ENCODE results near the gene WASHC4.

DNA sequence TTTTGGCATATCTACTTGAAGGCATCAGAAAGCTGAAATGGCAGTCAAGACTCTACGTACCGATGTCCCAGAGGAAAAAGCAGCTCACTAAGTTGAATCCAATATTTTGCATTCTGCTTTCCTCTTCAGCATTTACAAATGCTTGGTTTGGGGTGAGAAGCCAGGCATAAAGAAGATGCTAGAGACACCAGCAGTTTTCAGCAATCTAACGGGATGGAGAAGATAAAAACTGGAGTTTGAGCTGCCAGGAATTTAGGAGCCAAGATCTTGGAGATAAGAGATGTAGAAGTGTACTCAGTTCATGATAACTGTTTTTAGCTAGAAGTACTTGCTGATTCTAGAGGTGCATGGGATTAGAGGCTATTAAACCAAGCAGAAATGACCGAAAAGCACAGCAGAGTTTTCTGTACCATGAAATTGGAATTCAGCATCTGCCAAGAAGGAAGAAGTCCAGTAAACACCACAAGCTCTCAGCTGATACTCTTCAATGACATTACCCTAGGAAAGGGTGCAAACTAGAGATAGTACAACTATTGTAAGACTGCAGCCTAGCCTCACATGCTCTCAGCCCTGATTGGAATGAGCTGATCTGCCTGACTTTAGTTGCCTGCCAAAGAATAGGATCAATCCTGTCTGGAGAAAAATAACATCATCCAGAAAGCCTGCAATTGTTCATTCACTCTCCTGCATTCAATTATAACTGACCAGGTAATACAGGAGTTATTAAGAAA is 15.9 kb upstream of the WASHC4 start:
- TF ChIP-seq, protein P1, sequence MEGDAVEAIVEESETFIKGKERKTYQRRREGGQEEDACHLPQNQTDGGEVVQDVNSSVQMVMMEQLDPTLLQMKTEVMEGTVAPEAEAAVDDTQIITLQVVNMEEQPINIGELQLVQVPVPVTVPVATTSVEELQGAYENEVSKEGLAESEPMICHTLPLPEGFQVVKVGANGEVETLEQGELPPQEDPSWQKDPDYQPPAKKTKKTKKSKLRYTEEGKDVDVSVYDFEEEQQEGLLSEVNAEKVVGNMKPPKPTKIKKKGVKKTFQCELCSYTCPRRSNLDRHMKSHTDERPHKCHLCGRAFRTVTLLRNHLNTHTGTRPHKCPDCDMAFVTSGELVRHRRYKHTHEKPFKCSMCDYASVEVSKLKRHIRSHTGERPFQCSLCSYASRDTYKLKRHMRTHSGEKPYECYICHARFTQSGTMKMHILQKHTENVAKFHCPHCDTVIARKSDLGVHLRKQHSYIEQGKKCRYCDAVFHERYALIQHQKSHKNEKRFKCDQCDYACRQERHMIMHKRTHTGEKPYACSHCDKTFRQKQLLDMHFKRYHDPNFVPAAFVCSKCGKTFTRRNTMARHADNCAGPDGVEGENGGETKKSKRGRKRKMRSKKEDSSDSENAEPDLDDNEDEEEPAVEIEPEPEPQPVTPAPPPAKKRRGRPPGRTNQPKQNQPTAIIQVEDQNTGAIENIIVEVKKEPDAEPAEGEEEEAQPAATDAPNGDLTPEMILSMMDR (IDR thresholded peaks at IDR 0.05; ENCODE audit: extremely low read depth in 1 of 2, insufficient read depth in 1 of 2, low read depth in 1 of 2, low read length in 2 of 2): no peak
- TF ChIP-seq GATA2 (IDR thresholded peaks at IDR 0.05; ENCODE audit: insufficient read depth, insufficient read length, low read depth, low read length): no peak
- TF ChIP-seq, protein P2, sequence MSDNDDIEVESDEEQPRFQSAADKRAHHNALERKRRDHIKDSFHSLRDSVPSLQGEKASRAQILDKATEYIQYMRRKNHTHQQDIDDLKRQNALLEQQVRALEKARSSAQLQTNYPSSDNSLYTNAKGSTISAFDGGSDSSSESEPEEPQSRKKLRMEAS (IDR thresholded peaks at IDR 0.05; ENCODE audit: insufficient read depth, insufficient read length): no peak
